ENCODE results near the gene VENTX.

GRCh38 chr10:133237588-133238465 is at the start of gene VENTX:
- TF ChIP-seq, protein P1, sequence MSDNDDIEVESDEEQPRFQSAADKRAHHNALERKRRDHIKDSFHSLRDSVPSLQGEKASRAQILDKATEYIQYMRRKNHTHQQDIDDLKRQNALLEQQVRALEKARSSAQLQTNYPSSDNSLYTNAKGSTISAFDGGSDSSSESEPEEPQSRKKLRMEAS (IDR thresholded peaks at IDR 0.05; ENCODE audit: insufficient read depth, insufficient read length), result no peak
- TF ChIP-seq POLR2A (IDR thresholded peaks at IDR 0.05; ENCODE audit: low read depth, low read length), result no peak
- TF ChIP-seq, protein P2, sequence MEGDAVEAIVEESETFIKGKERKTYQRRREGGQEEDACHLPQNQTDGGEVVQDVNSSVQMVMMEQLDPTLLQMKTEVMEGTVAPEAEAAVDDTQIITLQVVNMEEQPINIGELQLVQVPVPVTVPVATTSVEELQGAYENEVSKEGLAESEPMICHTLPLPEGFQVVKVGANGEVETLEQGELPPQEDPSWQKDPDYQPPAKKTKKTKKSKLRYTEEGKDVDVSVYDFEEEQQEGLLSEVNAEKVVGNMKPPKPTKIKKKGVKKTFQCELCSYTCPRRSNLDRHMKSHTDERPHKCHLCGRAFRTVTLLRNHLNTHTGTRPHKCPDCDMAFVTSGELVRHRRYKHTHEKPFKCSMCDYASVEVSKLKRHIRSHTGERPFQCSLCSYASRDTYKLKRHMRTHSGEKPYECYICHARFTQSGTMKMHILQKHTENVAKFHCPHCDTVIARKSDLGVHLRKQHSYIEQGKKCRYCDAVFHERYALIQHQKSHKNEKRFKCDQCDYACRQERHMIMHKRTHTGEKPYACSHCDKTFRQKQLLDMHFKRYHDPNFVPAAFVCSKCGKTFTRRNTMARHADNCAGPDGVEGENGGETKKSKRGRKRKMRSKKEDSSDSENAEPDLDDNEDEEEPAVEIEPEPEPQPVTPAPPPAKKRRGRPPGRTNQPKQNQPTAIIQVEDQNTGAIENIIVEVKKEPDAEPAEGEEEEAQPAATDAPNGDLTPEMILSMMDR (IDR thresholded peaks at IDR 0.05; ENCODE audit: extremely low read depth in 1 of 2, insufficient read depth in 1 of 2, low read depth in 1 of 2, low read length in 2 of 2), result no peak
- TF ChIP-seq POLR2AphosphoS5 (IDR thresholded peaks at IDR 0.05; ENCODE audit: insufficient read depth, low read depth, low read length), result no peak
- peak; percentile 65 for TF ChIP-seq EZH2 (IDR thresholded peaks at IDR 0.05; ENCODE audit: borderline replicate concordance, low read depth, low read length, severe bottlenecking)
- no peak for TF ChIP-seq GATA2 (IDR thresholded peaks at IDR 0.05; ENCODE audit: insufficient read depth, insufficient read length, low read depth, low read length)
- TF ChIP-seq MYC (IDR thresholded peaks at IDR 0.05; ENCODE audit: low read depth, low read length), result no peak

Data from endothelial cell of umbilical vein (primary cell).